ENCODE data around the gene AK8.

DNA sequence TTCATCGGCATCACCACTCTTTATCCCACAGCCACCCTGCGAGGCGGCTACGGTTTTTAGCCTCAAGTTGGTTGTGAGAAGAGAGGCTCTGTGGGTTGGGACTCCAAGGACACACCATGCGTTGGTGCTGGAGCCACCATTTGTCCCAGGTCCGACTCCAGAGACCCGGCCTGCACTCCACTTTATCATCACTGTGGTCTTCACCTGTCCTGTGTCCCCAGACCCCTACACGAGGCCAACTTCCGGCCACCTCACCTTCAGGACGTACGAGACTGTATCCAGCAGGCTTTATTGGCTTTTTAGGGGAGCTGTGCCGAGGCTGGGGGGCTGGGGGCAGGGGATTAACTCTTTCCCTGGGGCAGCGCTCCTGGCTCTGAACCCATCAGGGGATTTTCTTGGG lies 152.8 kb downstream of the AK8 start:
- TF ChIP-seq, protein P1, sequence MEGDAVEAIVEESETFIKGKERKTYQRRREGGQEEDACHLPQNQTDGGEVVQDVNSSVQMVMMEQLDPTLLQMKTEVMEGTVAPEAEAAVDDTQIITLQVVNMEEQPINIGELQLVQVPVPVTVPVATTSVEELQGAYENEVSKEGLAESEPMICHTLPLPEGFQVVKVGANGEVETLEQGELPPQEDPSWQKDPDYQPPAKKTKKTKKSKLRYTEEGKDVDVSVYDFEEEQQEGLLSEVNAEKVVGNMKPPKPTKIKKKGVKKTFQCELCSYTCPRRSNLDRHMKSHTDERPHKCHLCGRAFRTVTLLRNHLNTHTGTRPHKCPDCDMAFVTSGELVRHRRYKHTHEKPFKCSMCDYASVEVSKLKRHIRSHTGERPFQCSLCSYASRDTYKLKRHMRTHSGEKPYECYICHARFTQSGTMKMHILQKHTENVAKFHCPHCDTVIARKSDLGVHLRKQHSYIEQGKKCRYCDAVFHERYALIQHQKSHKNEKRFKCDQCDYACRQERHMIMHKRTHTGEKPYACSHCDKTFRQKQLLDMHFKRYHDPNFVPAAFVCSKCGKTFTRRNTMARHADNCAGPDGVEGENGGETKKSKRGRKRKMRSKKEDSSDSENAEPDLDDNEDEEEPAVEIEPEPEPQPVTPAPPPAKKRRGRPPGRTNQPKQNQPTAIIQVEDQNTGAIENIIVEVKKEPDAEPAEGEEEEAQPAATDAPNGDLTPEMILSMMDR (IDR thresholded peaks at IDR 0.05) = no peak
- TF ChIP-seq POLR2AphosphoS5 (IDR thresholded peaks at IDR 0.05) = no peak
- TF ChIP-seq POLR2A (IDR thresholded peaks at IDR 0.05) = no peak
- no peak for TF ChIP-seq EP300 (IDR thresholded peaks at IDR 0.05)
